Measurements from ENCODE around the gene TMEM26. TPM values are rescaled to one million over a fixed set of nuclear protein-coding genes. Genes with fewer than 3 reads are reported as not detected.

The TMEM26 gene
- total RNA-seq, 2 experiments from 2014 or later = not detected

DNA sequence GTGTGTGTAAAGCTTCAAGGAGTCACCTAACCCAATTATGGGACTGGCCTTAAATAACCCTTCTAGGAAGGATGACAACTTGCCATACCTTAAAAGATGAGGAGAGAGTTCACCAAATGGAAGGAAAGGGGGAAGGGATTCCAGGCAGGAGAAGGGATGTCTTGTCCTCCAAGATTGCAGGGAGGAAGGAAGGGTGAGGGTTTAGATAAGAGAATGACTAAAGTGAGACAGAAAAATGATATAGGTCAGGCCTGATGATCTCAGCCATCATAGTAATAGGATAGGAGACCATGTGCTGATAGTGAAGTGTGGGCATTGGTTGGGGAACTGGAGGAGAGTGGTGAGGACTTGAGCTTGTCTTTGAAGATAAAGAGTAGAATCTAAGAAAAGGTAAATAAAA is 7.7 kb upstream of the TMEM26 start:
- Mint-ChIP-seq H3K27me3 (peaks cover 1% of the 10 kb centered on the region), H3K9me3 (no peaks in the 10 kb centered on the region), H3K27ac (no peak overlapping the region), H3K4me3 (no peak overlapping the region), H3K4me1 (ENCODE audit: low read depth) (no peaks in the 10 kb centered on the region), H3K36me3 (ENCODE audit: low read depth) (no peaks in the 10 kb centered on the region)
- CTCF ChIA-PET = interaction anchor here (1.0 kb wide), 1 partner anchor 177 kb away, joined by 3 read pairs; no protein-coding TSS in a partner anchor
- POLR2A ChIA-PET = no interaction called here
- intact Hi-C loops (cut with micrococcal nuclease) = no loop called here
- no peak for DNase-seq
- ATAC-seq = no peak
- TF ChIP-seq, protein P1, sequence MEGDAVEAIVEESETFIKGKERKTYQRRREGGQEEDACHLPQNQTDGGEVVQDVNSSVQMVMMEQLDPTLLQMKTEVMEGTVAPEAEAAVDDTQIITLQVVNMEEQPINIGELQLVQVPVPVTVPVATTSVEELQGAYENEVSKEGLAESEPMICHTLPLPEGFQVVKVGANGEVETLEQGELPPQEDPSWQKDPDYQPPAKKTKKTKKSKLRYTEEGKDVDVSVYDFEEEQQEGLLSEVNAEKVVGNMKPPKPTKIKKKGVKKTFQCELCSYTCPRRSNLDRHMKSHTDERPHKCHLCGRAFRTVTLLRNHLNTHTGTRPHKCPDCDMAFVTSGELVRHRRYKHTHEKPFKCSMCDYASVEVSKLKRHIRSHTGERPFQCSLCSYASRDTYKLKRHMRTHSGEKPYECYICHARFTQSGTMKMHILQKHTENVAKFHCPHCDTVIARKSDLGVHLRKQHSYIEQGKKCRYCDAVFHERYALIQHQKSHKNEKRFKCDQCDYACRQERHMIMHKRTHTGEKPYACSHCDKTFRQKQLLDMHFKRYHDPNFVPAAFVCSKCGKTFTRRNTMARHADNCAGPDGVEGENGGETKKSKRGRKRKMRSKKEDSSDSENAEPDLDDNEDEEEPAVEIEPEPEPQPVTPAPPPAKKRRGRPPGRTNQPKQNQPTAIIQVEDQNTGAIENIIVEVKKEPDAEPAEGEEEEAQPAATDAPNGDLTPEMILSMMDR (IDR thresholded peaks at IDR 0.05) = no peak

DNA sequence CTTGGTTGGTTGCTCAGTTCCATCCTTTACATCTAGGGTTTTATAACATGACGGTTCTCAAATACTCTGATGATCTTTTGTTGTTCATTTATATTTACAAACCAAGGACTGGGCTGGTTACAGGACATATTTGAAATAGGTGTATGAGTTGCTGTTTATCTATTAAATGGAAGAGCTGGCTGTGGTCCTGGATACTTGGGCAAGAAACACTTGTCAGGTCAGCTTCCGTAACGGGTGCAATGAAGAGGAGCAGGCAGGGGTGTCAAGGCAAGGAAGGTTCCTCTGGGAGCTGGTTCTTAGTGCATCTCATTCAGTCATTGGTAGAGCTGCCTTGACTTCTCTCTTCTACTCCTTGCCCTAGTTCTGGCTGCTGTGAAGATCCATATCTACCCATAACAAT is 4.8 kb upstream of the TMEM26 start:
- TF ChIP-seq, protein P1 (IDR thresholded peaks at IDR 0.05) = no peak
- Mint-ChIP-seq H3K4me1 (ENCODE audit: low read depth) (no peaks in the 10 kb centered on the region), H3K27me3 (peaks cover 9% of the 10 kb centered on the region), H3K4me3 (no peak overlapping the region), H3K36me3 (ENCODE audit: low read depth) (no peaks in the 10 kb centered on the region), H3K27ac (no peak overlapping the region), H3K9me3 (no peaks in the 10 kb centered on the region)
- intact Hi-C loops (cut with micrococcal nuclease) = no loop called here
- POLR2A ChIA-PET = no interaction called here
- no peak for DNase-seq
- no peak for ATAC-seq
- CTCF ChIA-PET = no interaction called here

DNA sequence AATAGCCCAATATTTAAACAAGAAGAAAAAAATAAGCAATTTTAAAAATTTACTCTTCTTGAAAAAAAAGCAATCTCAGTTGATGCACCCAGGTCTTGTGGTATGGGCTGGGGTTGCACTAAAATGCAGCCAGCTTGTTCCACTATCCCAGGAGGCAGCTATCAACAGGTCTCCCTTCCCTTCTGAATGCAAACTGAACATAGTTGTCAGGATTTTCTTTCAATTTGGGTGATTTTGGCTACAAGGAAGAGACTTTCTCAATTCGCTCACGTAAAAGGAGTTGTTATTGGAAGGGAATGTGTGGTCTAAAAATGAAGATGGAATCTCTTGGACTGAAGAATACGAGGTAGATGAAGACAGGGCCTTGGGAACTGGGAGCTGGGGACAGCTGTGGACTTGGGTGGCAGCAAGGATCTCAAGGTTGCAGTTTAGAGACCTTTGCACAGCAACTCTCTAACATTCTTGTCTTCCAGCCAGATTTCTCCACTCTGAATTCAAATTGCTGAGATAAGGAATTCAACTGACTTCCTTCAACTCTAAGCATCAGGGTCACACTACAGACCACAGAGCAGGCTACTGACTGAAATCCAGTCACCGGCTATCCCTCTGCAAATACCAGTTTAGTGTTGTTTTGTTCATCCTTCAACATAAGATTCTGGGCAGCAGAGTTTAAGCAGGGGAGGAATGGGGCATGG is 3.1 kb upstream of the TMEM26 start:
- no peaks in the 10 kb centered on the region for H3K36me3 Mint-ChIP-seq (ENCODE audit: low read depth)

DNA sequence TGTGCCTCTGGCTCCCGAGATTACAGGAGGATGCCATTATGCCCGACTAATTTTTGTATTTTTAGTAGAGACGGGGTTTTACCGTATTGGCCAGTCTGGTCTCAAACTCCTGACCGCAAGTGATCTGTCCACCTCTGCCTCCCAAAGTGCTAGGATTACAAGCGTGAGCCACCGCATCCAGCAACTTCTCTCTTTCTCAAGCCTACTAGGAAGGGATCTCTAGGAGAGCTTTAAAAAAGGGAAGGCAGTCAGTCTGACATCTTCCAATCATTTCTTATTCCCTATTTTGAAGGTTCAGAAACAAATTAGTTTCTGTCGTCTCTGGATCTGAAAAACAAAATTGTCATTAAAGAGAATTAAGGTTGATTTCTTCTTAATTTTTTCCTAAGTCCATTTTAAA is 2.5 kb upstream of the TMEM26 start:
- Mint-ChIP-seq H3K27me3 (peaks cover 28% of the 10 kb centered on the region), H3K9me3 (no peaks in the 10 kb centered on the region), H3K4me3 (no peak overlapping the region), H3K27ac (no peak overlapping the region), H3K36me3 (ENCODE audit: low read depth) (no peaks in the 10 kb centered on the region), H3K4me1 (ENCODE audit: low read depth) (peaks cover 8% of the 10 kb centered on the region)
- intact Hi-C loops (cut with micrococcal nuclease) = no loop called here
- CTCF ChIA-PET = no interaction called here
- ATAC-seq = no peak
- POLR2A ChIA-PET = no interaction called here
- DNase-seq = no peak
- TF ChIP-seq, protein P1 (IDR thresholded peaks at IDR 0.05) = no peak

More for the DNA sequence above, 3.1 kb upstream of the TMEM26 start:
- intact Hi-C loops (cut with micrococcal nuclease) = no loop called here
- no peak for ATAC-seq
- Mint-ChIP-seq H3K27me3 (peaks cover 25% of the 10 kb centered on the region), H3K27ac (no peak overlapping the region), H3K9me3 (no peaks in the 10 kb centered on the region), H3K4me1 (ENCODE audit: low read depth) (peaks cover 8% of the 10 kb centered on the region), H3K4me3 (no peak overlapping the region)
- ChIA-PET POLR2A (no interaction called here), CTCF (no interaction called here)
- TF ChIP-seq, protein P1 (IDR thresholded peaks at IDR 0.05) = no peak
- DNase-seq = no peak

DNA sequence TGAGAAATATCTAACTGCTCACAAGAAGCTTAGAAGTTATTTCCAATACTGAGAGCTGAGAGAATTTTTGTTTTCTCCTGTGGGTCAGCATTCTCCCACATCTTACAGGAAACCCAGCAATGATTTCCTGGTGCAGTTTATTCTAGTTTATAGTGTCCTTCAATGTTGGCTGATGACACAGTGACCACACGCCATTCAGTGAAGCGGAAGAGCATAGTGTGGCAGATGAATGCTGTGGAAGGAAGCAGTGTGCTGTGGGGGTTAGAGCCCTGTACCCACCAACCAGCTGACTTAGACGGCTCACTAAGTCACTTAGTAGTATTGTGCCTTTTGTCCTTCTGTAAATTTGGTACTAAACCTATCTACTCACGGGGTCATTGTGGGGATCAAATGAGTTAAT is 1.4 kb upstream of the TMEM26 start:
- intact Hi-C loops (cut with micrococcal nuclease) = no loop called here
- ATAC-seq (no peak), DNase-seq (no peak)
- Mint-ChIP-seq H3K36me3 (ENCODE audit: low read depth) (no peaks in the 10 kb centered on the region), H3K27ac (no peak overlapping the region), H3K27me3 (peaks cover 28% of the 10 kb centered on the region), H3K4me1 (ENCODE audit: low read depth) (peaks cover 8% of the 10 kb centered on the region), H3K9me3 (no peaks in the 10 kb centered on the region), H3K4me3 (no peak overlapping the region)
- CTCF ChIA-PET = no interaction called here
- POLR2A ChIA-PET = no interaction called here
- TF ChIP-seq, protein P1 (IDR thresholded peaks at IDR 0.05) = no peak

All from activated CD8-positive, alpha-beta T cell treated with anti-CD3 and anti-CD28 coated beads for 36 hours (primary cell).